AG04449 (cell line): ENCODE results near the gene COL1A2.

Experiments used
- CTCF ChIA-PET: fragments of 350-600 bp; formaldehyde crosslinking; extraction: SDS; loops from one replicate; lab custom pipeline; 2021; ENCODE audit warnings: antibody characterized with exemption; lab: Yijun Ruan, JAX
- POLR2A ChIA-PET: fragments of 400-600, 350-600 bp; formaldehyde crosslinking; extraction: SDS; loops from one replicate; lab custom pipeline; 2020; ENCODE audit warnings: antibody characterized with exemption, inconsistent platforms; lab: Yijun Ruan, JAX
- DNase-seq: peaks from one replicate; pipeline ENCODE4 v3.0.0-alpha.2; 2010; ENCODE audit warnings: low read depth, low spot score
- H3K4me3 ChIP-seq: 2 replicates; pipeline ENCODE4 v1.5.1; 2011; ENCODE audit warnings: low read depth, mild to moderate bottlenecking, control low read depth, low read length
- CTCF ChIP-seq: IDR thresholded peaks from one replicate; pipeline ENCODE4 v1.5.1; 2011; ENCODE audit warnings: mild to moderate bottlenecking, moderate library complexity, low read length, control low read depth, inconsistent platforms; ENCODE audit not compliant: insufficient read depth; ENCODE audit errors: missing control alignments

Gene COL1A2

GRCh38 chr7:94429153-94429552 is 34.5 kb downstream of the COL1A2 start:
- DNase-seq: no peak
- ChIA-PET POLR2A (interaction anchor here (0.7 to 5.5 kb wide), 4 partner anchors 9 to 139 kb away, joined by 3 to 26 read pairs (median 4); no protein-coding TSS in a partner anchor), CTCF (interaction anchor here (1.7 to 2.5 kb wide), 2 partner anchors 133 to 140 kb away, joined by 6 to 13 read pairs; no protein-coding TSS in a partner anchor)
- no peak for TF ChIP-seq CTCF
- no peak overlapping the region for H3K4me3 ChIP-seq

GRCh38 chr7:94431176-94431575 is 36.5 kb downstream of the COL1A2 start:
- no peak overlapping the region for H3K4me3 ChIP-seq
- no peak for DNase-seq
- no peak for TF ChIP-seq CTCF
- CTCF ChIA-PET: interaction anchor here (1.4 to 16.8 kb wide), 2 partner anchors 28 to 140 kb away, joined by 4 to 788 read pairs; no protein-coding TSS in a partner anchor
- POLR2A ChIA-PET: interaction anchor here (0.6 to 5.1 kb wide), 6 partner anchors 8 to 136 kb away, joined by 3 to 46 read pairs (median 3); partner anchors contain the start of gene COL1A2

GRCh38 chr7:94431619-94432280 is 37.1 kb downstream of the COL1A2 start:
- ChIA-PET POLR2A (interaction anchor here (0.6 to 5.1 kb wide), 9 partner anchors 9 to 136 kb away, joined by 3 to 46 read pairs (median 3); partner anchors contain the start of gene COL1A2), CTCF (interaction anchor here (1.4 to 16.8 kb wide), 2 partner anchors 29 to 140 kb away, joined by 4 to 788 read pairs; no protein-coding TSS in a partner anchor)
- H3K4me3 ChIP-seq: no peak overlapping the region
- DNase-seq: peak; percentile 74
- TF ChIP-seq CTCF: no peak

GRCh38 chr7:94432281-94432670 is 37.6 kb downstream of the COL1A2 start:
- no peak overlapping the region for H3K4me3 ChIP-seq
- no peak for TF ChIP-seq CTCF
- DNase-seq: no peak
- ChIA-PET POLR2A (interaction anchor here (1.2 to 5.1 kb wide), 8 partner anchors 13 to 143 kb away, joined by 3 to 46 read pairs (median 6); partner anchors contain the start of gene COL1A2), CTCF (interaction anchor here (0.7 to 16.8 kb wide), 2 partner anchors 36 to 141 kb away, joined by 3 to 788 read pairs; no protein-coding TSS in a partner anchor)

- TF ChIP-seq CTCF: no peak
- ChIA-PET POLR2A (interaction anchor here (0.7 to 5.1 kb wide), 11 partner anchors 17 to 147 kb away, joined by 3 to 46 read pairs (median 5); partner anchors contain the start of gene COL1A2), CTCF (interaction anchor here (0.7 to 16.8 kb wide), 2 partner anchors 37 to 141 kb away, joined by 3 to 788 read pairs; no protein-coding TSS in a partner anchor)
- no peak overlapping the region for H3K4me3 ChIP-seq
- DNase-seq: no peak
These were observed 38.1 kb downstream of the COL1A2 start for GRCh38 chr7:94432817-94433216.

GRCh38 chr7:94433224-94433623 is 38.5 kb downstream of the COL1A2 start:
- no peak for DNase-seq
- no peak overlapping the region for H3K4me3 ChIP-seq
- TF ChIP-seq CTCF: no peak
- ChIA-PET POLR2A (interaction anchor here (0.6 to 5.1 kb wide), 11 partner anchors 17 to 242 kb away, joined by 3 to 46 read pairs (median 5); partner anchors contain the start of gene COL1A2), CTCF (interaction anchor here (0.7 to 16.8 kb wide), 3 partner anchors 37 to 1044 kb away, joined by 3 to 788 read pairs (median 4); no protein-coding TSS in a partner anchor)
